Neuronal stem cell (in vitro differentiated cells): ENCODE data around the gene LRRN1.

Experiments
- DNase-seq: peaks from one replicate; pipeline ENCODE4 v3.0.0-alpha.2; 2013; ENCODE audit warnings: low spot score
- H2AFZ ChIP-seq: one replicate; pipeline ENCODE4 v1.6.1; 2013; ENCODE audit warnings: mild to moderate bottlenecking, low read length, inconsistent platforms
- H2AK5ac ChIP-seq: 2 replicates; pipeline ENCODE4 v1.6.1; 2013; ENCODE audit warnings: low read depth, mild to moderate bottlenecking, inconsistent platforms, low read length, moderate library complexity, mixed read lengths
- H2BK120ac ChIP-seq: 2 replicates; pipeline ENCODE4 v1.6.1; 2013; ENCODE audit warnings: low read depth, mild to moderate bottlenecking, inconsistent platforms, low read length, moderate library complexity, mixed read lengths
- H2BK12ac ChIP-seq: one replicate; pipeline ENCODE4 v1.6.1; 2013; ENCODE audit warnings: low read length, inconsistent platforms
- H2BK15ac ChIP-seq: 2 replicates; pipeline ENCODE4 v1.6.1; 2013; ENCODE audit warnings: mild to moderate bottlenecking, low read length, inconsistent platforms, mixed read lengths
- H2BK5ac ChIP-seq: one replicate; pipeline ENCODE4 v1.6.1; 2013; ENCODE audit warnings: inconsistent platforms, mild to moderate bottlenecking, low read length, moderate library complexity
- H3K14ac ChIP-seq: one replicate; pipeline ENCODE4 v1.6.1; 2013; ENCODE audit warnings: low read length, inconsistent platforms
- H3K18ac ChIP-seq: 2 replicates; pipeline ENCODE4 v1.6.1; 2013; ENCODE audit warnings: low read length, inconsistent platforms
- H3K23ac ChIP-seq: 2 replicates; pipeline ENCODE4 v1.6.1; 2013; ENCODE audit warnings: low read depth, mild to moderate bottlenecking, mixed read lengths, low read length, inconsistent platforms; ENCODE audit not compliant: poor library complexity
- H3K27ac ChIP-seq: replicated peaks from 3 replicates; pipeline ENCODE4 v1.5.1; 2013; ENCODE audit warnings: low read length, inconsistent platforms
- H3K27me3 ChIP-seq, 3 experiments: 2 replicates each; pipeline ENCODE4 v1.6.1; 2013; ENCODE audit warnings: low read length in 3 of 3, mild to moderate bottlenecking in 2 of 3, inconsistent platforms in 1 of 3, low read depth in 1 of 3, mixed read lengths in 1 of 3, moderate library complexity in 1 of 3; ENCODE audit not compliant: control insufficient read depth in 3 of 3, insufficient read depth in 3 of 3
- H3K36me3 ChIP-seq, 2 donors: replicated peaks in 1 of 2; 2 replicates each; pipeline ENCODE4 v1.6.1; 2013; ENCODE audit warnings: low read length in 2 of 2; ENCODE audit not compliant: control insufficient read depth in 2 of 2, insufficient read depth in 2 of 2
- H3K4ac ChIP-seq: 2 replicates; pipeline ENCODE4 v1.6.1; 2013; ENCODE audit warnings: inconsistent platforms, mild to moderate bottlenecking, low read length, moderate library complexity
- H3K4me1 ChIP-seq, 2 donors: 1 replicate in 1 of 2; 2 replicates in 1 of 2; pipeline ENCODE4 v1.6.1; 2013; ENCODE audit warnings: low read length in 2 of 2, low read depth in 1 of 2; ENCODE audit not compliant: control insufficient read depth in 2 of 2, insufficient read depth in 1 of 2
- H3K4me2 ChIP-seq: one replicate; pipeline ENCODE4 v1.6.1; 2013; ENCODE audit warnings: mild to moderate bottlenecking, low read length, inconsistent platforms; ENCODE audit not compliant: insufficient read depth, poor library complexity, severe bottlenecking
- H3K4me3 ChIP-seq, 2 donors: 2 replicates each; pipeline ENCODE4 v1.5.1; 2013; ENCODE audit warnings: low read length in 2 of 2, mild to moderate bottlenecking in 2 of 2, inconsistent platforms in 1 of 2, moderate library complexity in 1 of 2
- H3K79me1 ChIP-seq: one replicate; pipeline ENCODE4 v1.6.1; 2013; ENCODE audit warnings: low read depth, mild to moderate bottlenecking, inconsistent platforms, low read length, moderate library complexity
- H3K9ac ChIP-seq: one replicate; pipeline ENCODE4 v1.6.1; 2013; ENCODE audit warnings: mild to moderate bottlenecking, low read depth, low read length, inconsistent platforms; ENCODE audit not compliant: poor library complexity
- H3K9me3 ChIP-seq, 2 donors: replicated peaks in 1 of 2; 2 replicates each; pipeline versions ENCODE3 to v1.6.1; 2013; ENCODE audit warnings: low read length in 2 of 2, mild to moderate bottlenecking in 2 of 2, inconsistent platforms in 1 of 2, low read depth in 1 of 2, mixed read lengths in 1 of 2, moderate library complexity in 1 of 2; ENCODE audit not compliant: control insufficient read depth in 2 of 2, insufficient read depth in 1 of 2
- H4K8ac ChIP-seq: one replicate; pipeline ENCODE4 v1.6.1; 2013; ENCODE audit warnings: low read depth, mild to moderate bottlenecking, inconsistent platforms, low read length, moderate library complexity
- H4K91ac ChIP-seq: one replicate; pipeline ENCODE4 v1.6.1; 2013; ENCODE audit warnings: low read length, low read depth, mild to moderate bottlenecking, inconsistent platforms; ENCODE audit not compliant: poor library complexity
- WGBS, 2 donors: extraction: QIAGEN DNeasy Blood & Tissue Kit; methylation state at CpG; one replicate each; pipeline ENCODE4 v1.1.7; 2013; ENCODE audit warnings: missing lambda C conversion rate in 2 of 2, mixed read lengths in 1 of 2; ENCODE audit not compliant: insufficient read length in 2 of 2, insufficient replicate concordance in 1 of 2; ENCODE audit errors: extremely low coverage in 2 of 2; 5-methylcytosine and 5-hydroxymethylcytosine counted together

Gene LRRN1

GRCh38 chr3:3804560-3804959 is 5.3 kb downstream of the LRRN1 start:
- Histone ChIP-seq H2BK15ac (no peak overlapping the region), H3K27me3 (no peaks in the 10 kb centered on the region), H2BK120ac (no peak overlapping the region), H3K9me3 (peaks cover 0 to 6% of the 10 kb centered on the region in 2 donors), H3K18ac (no peak overlapping the region), H2BK5ac (no peak overlapping the region), H4K91ac (no peak overlapping the region), H3K4me3 (peak overlapping the region in 1 of 2 donors; percentile 21), H2BK12ac (no peak overlapping the region), H3K4me2 (no peak overlapping the region), H4K8ac (no peak overlapping the region), H3K79me1 (peaks cover 9% of the 10 kb centered on the region), H3K23ac (no peak overlapping the region), H3K4me1 (peaks cover 8 to 28% of the 10 kb centered on the region in 2 donors), H2AK5ac (no peak overlapping the region), H3K4ac (no peak overlapping the region), H3K27ac (no peak overlapping the region), H3K14ac (no peak overlapping the region), H3K9ac (no peak overlapping the region), H3K36me3 (peaks cover 16 to 68% of the 10 kb centered on the region in 2 donors), H2AFZ (no peak overlapping the region)
- no CpG with 5 or more reads among the region's 2 CpGs for WGBS, 2 donors
- DNase-seq: no peak

GRCh38 chr3:3806092-3806491 is 6.9 kb downstream of the LRRN1 start:
- Histone ChIP-seq H3K9ac (no peak overlapping the region), H4K8ac (no peak overlapping the region), H2BK5ac (no peak overlapping the region), H3K27ac (no peak overlapping the region), H3K4ac (no peak overlapping the region), H3K79me1 (peaks cover 10% of the 10 kb centered on the region), H3K4me3 (peak overlapping the region in 1 of 2 donors; percentile 31), H3K27me3 (no peaks in the 10 kb centered on the region), H3K4me2 (no peak overlapping the region), H3K23ac (no peak overlapping the region), H2BK12ac (no peak overlapping the region), H3K36me3 (peaks cover 16 to 83% of the 10 kb centered on the region in 2 donors), H3K4me1 (peaks cover 8 to 28% of the 10 kb centered on the region in 2 donors), H4K91ac (no peak overlapping the region), H2BK15ac (no peak overlapping the region), H3K18ac (no peak overlapping the region), H3K9me3 (peaks cover 0 to 6% of the 10 kb centered on the region in 2 donors), H3K14ac (no peak overlapping the region), H2BK120ac (no peak overlapping the region), H2AFZ (no peak overlapping the region), H2AK5ac (no peak overlapping the region)
- no peak for DNase-seq
- whole genome bisulfite sequencing, 2 donors: no CpG with 5 or more reads among the region's 7 CpGs

GRCh38 chr3:3806856-3807255 is 7.6 kb downstream of the LRRN1 start:
- H2BK120ac ChIP-seq: no peak overlapping the region
- H4K91ac ChIP-seq: no peak overlapping the region
- no peak for DNase-seq
- no peak overlapping the region for H3K27ac ChIP-seq
- no peak overlapping the region for H3K4me3 ChIP-seq
- H2BK12ac ChIP-seq: no peak overlapping the region
- H3K9ac ChIP-seq: no peak overlapping the region
- H2BK15ac ChIP-seq: no peak overlapping the region
- H3K4ac ChIP-seq: no peak overlapping the region
- H3K79me1 ChIP-seq: peaks cover 12% of the 10 kb centered on the region
- H4K8ac ChIP-seq: no peak overlapping the region
- no CpG with 5 or more reads among the region's 6 CpGs for WGBS, 2 donors
- no peak overlapping the region for H3K18ac ChIP-seq
- no peak overlapping the region for H3K14ac ChIP-seq
- peaks cover 16 to 91% of the 10 kb centered on the region in 2 donors for H3K36me3 ChIP-seq
- H3K4me1 ChIP-seq: peaks cover 8 to 27% of the 10 kb centered on the region in 2 donors
- H2AFZ ChIP-seq: no peak overlapping the region
- H3K27me3 ChIP-seq: no peaks in the 10 kb centered on the region
- H3K9me3 ChIP-seq: peaks cover 0 to 6% of the 10 kb centered on the region in 2 donors
- no peak overlapping the region for H2BK5ac ChIP-seq
- H2AK5ac ChIP-seq: no peak overlapping the region
- no peak overlapping the region for H3K23ac ChIP-seq
- H3K4me2 ChIP-seq: no peak overlapping the region

- H3K4me3 ChIP-seq: no peak overlapping the region
- H4K91ac ChIP-seq: no peak overlapping the region
- no peaks in the 10 kb centered on the region for H3K27me3 ChIP-seq
- no peak overlapping the region for H4K8ac ChIP-seq
- H3K4me2 ChIP-seq: no peak overlapping the region
- H3K9ac ChIP-seq: no peak overlapping the region
- H3K27ac ChIP-seq: no peak overlapping the region
- H2AFZ ChIP-seq: no peak overlapping the region
- no peak overlapping the region for H3K18ac ChIP-seq
- H3K4me1 ChIP-seq: no peaks in the 10 kb centered on the region
- H2BK12ac ChIP-seq: no peak overlapping the region
- no CpG with 5 or more reads among the region's 5 CpGs for WGBS, 2 donors
- no peak overlapping the region for H3K23ac ChIP-seq
- no peak overlapping the region for H2BK5ac ChIP-seq
- peaks cover 0 to 12% of the 10 kb centered on the region in 2 donors for H3K9me3 ChIP-seq
- H3K14ac ChIP-seq: no peak overlapping the region
- no peak overlapping the region for H2BK120ac ChIP-seq
- peaks cover 21 to 100% of the 10 kb centered on the region in 2 donors for H3K36me3 ChIP-seq
- no peak overlapping the region for H2AK5ac ChIP-seq
- H2BK15ac ChIP-seq: no peak overlapping the region
- H3K79me1 ChIP-seq: peaks cover 7% of the 10 kb centered on the region
- no peak overlapping the region for H3K4ac ChIP-seq
- no peak for DNase-seq
Measured at GRCh38 chr3:3813013-3813412, 13.8 kb downstream of the LRRN1 start.
